ENCODE data around the gene LRMDA. TPM values are rescaled to one million over a fixed set of nuclear protein-coding genes. Genes with fewer than 3 reads are reported as not detected.
A peak's percentile ranks its signal among the peaks of the same experiment; 100 is the strongest.

The LRMDA gene
- total and polyA plus RNA-seq, 2 of the 13 experiments (the other 11 are each of a cell fraction or from before 2014, with no cell fraction given), result 13.4 to 22.0 TPM

DNA sequence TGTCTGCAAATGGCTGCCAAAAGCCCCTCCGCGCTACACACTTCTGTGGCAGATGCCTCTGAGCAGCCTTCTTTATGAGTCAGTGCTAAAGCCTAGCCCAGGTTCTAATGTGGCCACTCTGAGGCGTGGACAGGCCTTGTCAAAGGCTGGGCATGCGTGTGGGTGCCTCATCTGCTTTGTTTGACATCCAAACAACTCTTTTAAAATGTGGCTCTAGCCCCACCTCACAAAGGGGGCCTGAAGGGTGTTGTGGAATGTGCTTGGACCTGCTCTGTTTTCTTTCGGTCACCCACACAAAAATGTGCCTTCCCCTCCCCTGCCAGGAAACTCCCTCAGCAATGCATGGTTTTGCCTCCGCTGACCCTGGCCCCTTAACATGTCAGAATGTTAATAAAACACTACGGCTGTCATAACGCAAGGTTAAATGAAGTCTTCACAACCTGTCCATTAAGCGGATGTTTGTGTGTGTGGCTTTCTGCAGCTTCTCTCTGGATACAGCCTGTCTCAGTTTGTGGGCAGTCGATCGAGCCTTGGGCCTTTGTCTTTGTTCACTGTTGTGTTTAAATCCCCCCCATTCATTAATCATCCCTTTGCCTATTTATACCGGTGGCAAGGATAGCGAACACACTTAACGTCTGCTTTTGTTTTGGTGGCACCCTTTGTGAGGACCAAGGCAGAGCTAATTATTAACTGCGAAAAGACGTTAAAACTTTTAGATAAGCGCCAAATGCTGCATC lies 718.9 kb downstream of the LRMDA start (continued):
- TF ChIP-seq, protein P1, sequence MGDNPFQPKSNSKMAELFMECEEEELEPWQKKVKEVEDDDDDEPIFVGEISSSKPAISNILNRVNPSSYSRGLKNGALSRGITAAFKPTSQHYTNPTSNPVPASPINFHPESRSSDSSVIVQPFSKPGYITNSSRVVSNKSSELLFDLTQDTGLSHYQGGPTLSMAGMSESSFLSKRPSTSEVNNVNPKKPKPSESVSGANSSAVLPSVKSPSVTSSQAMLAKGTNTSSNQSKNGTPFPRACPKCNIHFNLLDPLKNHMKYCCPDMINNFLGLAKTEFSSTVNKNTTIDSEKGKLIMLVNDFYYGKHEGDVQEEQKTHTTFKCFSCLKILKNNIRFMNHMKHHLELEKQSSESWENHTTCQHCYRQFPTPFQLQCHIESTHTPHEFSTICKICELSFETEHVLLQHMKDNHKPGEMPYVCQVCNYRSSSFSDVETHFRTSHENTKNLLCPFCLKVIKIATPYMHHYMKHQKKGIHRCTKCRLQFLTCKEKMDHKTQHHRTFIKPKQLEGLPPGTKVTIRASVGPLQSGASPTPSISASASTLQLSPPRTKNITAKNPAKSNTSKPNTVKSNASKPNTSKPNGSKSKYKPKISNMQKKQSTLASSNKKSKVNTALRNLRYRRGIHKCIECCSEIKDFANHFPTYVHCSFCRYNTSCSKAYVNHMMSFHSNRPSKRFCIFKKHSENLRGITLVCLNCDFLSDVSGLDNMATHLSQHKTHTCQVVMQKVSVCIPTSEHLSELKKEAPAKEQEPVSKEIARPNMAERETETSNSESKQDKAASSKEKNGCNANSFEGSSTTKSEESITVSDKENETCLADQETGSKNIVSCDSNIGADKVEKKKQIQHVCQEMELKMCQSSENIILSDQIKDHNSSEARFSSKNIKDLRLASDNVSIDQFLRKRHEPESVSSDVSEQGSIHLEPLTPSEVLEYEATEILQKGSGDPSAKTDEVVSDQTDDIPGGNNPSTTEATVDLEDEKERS (CRISPR knock-in tag; IDR thresholded peaks at IDR 0.05), result peak; percentile 44; the same call in 1 of the 2 replicates
- TF ChIP-seq, protein P2, sequence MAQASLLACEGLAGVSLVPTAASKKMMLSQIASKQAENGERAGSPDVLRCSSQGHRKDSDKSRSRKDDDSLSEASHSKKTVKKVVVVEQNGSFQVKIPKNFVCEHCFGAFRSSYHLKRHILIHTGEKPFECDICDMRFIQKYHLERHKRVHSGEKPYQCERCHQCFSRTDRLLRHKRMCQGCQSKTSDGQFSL (CRISPR knock-in tag; IDR thresholded peaks at IDR 0.05), result 0 out of 2 replicates have a peak, but pooled peaks have one; percentile 80
- no peak for TF ChIP-seq ATF7 (IDR thresholded peaks at IDR 0.05)
- TF ChIP-seq ATF7 (CRISPR knock-in tag; IDR thresholded peaks at IDR 0.05), result peak; percentile 65
- peak; percentile 50; the same call in 1 of the 2 replicates for TF ChIP-seq TAF1 (CRISPR knock-in tag; IDR thresholded peaks at IDR 0.05)
- TF ChIP-seq, protein P3, sequence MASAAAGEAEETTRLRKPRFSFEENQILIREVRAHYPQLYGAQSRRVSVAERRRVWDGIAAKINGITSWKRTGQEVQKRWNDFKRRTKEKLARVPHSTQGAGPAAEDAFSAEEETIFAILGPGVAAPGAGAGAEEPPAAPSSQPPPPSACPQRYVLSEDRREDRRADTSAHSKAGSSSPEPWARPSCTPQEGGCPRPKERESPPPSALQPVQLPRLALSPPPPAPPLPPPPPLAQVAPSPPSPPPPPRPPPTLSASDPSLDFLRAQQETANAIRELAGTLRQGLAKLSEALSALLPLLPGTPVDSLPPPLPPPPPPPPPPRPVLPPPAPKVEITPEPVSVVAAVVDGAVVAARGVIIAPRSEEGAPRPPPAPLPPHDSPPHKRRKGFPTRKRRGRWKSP (CRISPR knock-in tag; IDR thresholded peaks at IDR 0.05), result peak; percentile 12; the same call in 1 of the 2 replicates
- no peak; the same call in 1 of the 2 replicates for TF ChIP-seq ZNF563 (CRISPR knock-in tag; IDR thresholded peaks at IDR 0.05)
- no peak for TF ChIP-seq ZNF614 (CRISPR knock-in tag; IDR thresholded peaks at IDR 0.05; ENCODE audit: borderline replicate concordance)
- TF ChIP-seq HOXA5 (CRISPR knock-in tag; IDR thresholded peaks at IDR 0.05), result peak; percentile 84; the same call in 1 of the 2 replicates
- TF ChIP-seq ZNF143 (CRISPR knock-in tag; IDR thresholded peaks at IDR 0.05), result 0 out of 2 replicates have a peak, but pooled peaks have one; percentile 26
- TF ChIP-seq PLRG1 (conservative IDR thresholded peaks at IDR 0.05), result no peak
- TF ChIP-seq TRIM24 (CRISPR knock-in tag; IDR thresholded peaks at IDR 0.05), result no peak
- TF ChIP-seq, protein P4, sequence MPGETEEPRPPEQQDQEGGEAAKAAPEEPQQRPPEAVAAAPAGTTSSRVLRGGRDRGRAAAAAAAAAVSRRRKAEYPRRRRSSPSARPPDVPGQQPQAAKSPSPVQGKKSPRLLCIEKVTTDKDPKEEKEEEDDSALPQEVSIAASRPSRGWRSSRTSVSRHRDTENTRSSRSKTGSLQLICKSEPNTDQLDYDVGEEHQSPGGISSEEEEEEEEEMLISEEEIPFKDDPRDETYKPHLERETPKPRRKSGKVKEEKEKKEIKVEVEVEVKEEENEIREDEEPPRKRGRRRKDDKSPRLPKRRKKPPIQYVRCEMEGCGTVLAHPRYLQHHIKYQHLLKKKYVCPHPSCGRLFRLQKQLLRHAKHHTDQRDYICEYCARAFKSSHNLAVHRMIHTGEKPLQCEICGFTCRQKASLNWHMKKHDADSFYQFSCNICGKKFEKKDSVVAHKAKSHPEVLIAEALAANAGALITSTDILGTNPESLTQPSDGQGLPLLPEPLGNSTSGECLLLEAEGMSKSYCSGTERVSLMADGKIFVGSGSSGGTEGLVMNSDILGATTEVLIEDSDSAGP (CRISPR knock-in tag; IDR thresholded peaks at IDR 0.05; ENCODE audit: borderline replicate concordance), result peak; percentile 69; the same call in 1 of the 2 replicates
- TF ChIP-seq NFKBIZ (CRISPR knock-in tag; IDR thresholded peaks at IDR 0.05), result peak; percentile 28; the same call in 1 of the 2 replicates
- TF ChIP-seq SOX6 (IDR thresholded peaks at IDR 0.05), result no peak
- TF ChIP-seq SOX6 (CRISPR knock-in tag; IDR thresholded peaks at IDR 0.05), result peak; percentile 95
- peak; percentile 60; the same call in 1 of the 2 replicates for TF ChIP-seq ZNF816 (CRISPR knock-in tag; IDR thresholded peaks at IDR 0.05; ENCODE audit: borderline replicate concordance)
- no peak for TF ChIP-seq ZNF780A (CRISPR knock-in tag; IDR thresholded peaks at IDR 0.05)
- TF ChIP-seq ZNF792 (CRISPR knock-in tag; IDR thresholded peaks at IDR 0.05), result 0 out of 2 replicates have a peak, but pooled peaks have one; percentile 24
- peak; percentile 62; the same call in 1 of the 2 replicates for TF ChIP-seq ZNF766 (CRISPR knock-in tag; IDR thresholded peaks at IDR 0.05; ENCODE audit: borderline replicate concordance)
- TF ChIP-seq ZNF615 (CRISPR knock-in tag; IDR thresholded peaks at IDR 0.05; ENCODE audit: borderline replicate concordance), result 0 out of 2 replicates have a peak, but pooled peaks have one; percentile 5
- TF ChIP-seq, protein P5, sequence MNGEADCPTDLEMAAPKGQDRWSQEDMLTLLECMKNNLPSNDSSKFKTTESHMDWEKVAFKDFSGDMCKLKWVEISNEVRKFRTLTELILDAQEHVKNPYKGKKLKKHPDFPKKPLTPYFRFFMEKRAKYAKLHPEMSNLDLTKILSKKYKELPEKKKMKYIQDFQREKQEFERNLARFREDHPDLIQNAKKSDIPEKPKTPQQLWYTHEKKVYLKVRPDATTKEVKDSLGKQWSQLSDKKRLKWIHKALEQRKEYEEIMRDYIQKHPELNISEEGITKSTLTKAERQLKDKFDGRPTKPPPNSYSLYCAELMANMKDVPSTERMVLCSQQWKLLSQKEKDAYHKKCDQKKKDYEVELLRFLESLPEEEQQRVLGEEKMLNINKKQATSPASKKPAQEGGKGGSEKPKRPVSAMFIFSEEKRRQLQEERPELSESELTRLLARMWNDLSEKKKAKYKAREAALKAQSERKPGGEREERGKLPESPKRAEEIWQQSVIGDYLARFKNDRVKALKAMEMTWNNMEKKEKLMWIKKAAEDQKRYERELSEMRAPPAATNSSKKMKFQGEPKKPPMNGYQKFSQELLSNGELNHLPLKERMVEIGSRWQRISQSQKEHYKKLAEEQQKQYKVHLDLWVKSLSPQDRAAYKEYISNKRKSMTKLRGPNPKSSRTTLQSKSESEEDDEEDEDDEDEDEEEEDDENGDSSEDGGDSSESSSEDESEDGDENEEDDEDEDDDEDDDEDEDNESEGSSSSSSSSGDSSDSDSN (CRISPR knock-in tag; IDR thresholded peaks at IDR 0.05), result no peak

Measured in HepG2 (cell line).